DMS153 treated with DMSO at 0.1 percent for 48 hours (cell line): ENCODE results near the gene LYST.
A peak's percentile ranks its signal among the peaks of the same experiment; 100 is the strongest.
"Not testable (repeated sequence)": the region's sequence is repeated elsewhere in the genome, so short reads cannot be mapped to it uniquely, and the experiment has no call there.

Source experiments
- DNase-seq: peaks from one replicate; lab custom pipeline; 2025; ENCODE audit not compliant: unreplicated experiment; lab: John Stamatoyannopoulos, UW

Gene LYST

DNA sequence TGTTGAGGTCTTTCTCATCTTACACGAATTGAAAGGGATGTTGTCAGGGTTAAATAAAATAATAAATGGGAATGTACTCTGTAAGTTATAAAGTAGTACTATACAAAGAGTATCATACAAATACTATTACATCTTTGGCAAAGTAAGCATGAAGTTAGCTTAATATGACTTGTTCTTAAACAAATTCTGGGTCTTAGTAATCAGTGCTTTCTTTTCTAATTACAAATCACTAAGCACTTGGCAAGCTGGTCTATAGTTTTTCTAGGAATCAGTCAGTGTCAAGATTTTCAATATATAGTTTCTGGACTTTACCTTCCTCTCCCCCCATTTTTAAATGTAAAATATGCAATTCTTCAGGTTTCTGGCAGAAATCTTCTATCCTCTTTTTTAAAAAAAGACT, 6.9 kb downstream of the LYST start:
- DNase-seq: no peak

DNA sequence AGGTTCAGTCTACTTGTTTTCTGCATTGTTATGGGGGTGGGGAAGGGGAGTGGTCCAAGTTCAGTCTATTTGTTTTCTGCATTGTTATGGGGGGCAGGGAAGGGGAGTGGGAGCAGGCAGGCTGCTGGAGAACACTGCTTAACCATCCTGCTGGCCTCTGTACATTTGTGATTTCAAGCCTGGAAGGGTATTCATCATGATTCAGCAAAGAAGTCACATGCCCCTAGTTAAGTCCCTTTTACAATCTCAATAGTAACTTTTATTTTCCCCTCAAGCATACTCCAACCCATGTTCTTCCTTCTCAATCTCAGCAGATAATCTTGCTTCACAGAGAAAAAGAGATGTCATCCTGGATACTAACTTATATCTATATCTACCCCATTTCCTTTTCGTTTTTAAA, 7.9 kb downstream of the LYST start:
- no peak for DNase-seq

DNA sequence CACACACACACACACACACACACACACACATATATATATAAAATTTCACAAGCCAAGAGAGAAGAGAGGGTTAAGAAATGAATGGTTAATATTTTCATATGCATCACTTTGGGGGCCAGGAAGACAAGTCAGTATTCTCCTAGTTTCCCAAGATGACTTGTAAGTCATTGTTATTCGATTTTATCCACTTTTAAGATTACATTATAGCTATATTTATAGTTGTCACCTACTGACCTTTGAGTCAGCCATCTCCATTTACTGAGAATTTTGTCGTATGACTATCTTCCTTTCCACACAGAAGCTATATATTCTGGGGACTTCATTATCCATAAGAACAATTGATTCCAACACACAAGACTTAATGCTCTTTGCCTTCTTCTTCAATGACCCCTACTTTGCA, 8.9 kb downstream of the LYST start:
- no peak for DNase-seq

DNA sequence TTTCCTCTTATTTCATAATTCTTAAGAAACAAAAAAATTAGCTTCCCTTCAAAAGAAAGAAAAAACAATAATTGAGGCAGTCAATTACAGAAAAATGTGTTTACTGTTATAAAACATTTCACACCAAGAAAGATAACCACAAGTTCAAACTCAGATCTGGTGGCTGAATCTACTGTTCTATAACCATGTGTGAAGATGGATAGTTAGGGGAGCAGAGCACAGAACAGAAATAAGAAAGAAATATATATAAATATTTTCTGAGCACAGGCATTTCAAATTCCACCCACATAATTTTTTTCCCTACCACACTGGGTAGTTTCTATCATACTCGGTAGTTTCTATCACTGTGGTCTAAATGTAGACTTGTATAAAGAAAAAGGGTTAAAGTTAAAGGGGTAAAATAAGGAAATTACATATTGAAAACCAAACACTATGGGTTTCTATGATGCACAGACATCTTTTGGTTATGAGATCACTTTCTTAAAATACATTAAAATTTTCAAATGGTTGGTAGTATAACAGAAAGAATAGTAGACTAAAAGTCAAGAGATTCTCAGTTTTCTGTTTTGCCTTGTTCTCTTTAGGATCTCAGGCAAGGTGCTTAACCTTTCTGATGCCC, 10.8 kb downstream of the LYST start:
- no peak for DNase-seq

DNA sequence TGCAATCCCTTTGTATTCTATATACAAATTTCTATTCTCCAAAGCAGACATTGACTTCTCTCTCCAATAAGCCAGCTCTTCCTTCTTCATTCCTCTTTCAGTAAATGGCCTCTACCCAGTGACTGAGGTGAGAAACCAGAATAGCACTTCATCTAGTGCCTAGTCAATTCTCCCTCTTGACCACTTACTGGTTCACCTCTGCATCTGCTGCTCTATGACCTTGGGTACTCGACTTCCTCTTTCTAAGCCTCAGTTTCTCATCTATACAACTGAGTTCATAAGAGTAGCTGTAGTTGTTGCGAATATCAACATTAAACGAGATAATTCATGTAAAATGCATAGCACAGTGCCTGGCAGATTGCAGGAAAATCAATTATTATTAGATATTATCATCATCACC, 12.4 kb downstream of the LYST start:
- DNase-seq: no peak

DNA sequence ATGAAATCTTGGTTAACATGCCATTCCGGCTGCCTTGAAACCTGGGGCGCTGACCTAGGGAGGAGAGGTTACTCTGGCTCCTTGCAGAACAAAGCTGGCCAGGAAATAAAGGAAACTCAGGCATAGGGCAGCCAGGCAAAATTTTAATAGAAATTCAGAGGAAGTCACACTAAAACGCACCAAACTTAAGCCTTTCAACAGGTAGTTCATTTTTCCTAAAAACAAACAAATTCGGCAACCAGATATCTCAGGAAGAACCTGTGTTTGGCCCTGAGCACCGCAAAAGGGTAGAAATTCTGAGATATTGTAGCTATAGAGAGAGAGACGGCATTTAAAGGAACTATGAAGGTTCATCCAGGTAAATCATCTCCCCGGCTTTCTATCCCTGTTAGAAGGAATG, 13.1 kb downstream of the LYST start:
- no peak for DNase-seq

DNA sequence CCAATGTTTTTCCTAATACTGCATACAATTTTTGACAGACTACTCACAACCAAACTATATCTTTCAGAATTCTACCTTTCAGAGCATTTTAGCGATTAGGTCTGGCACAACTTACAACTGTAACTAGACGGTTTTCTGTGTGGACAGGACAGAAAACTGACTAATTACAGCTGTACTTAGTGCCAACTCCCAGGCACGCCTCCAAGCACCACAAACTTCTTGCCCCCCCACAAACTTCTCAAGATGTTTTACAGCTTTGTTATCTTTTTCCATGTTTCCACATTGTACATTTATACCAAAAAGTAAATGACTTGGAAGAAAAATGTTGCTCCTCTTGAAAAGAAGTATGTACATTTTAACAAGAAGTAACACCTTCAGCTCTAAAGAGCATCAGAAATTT, 13.8 kb downstream of the LYST start:
- no peak for DNase-seq

DNA sequence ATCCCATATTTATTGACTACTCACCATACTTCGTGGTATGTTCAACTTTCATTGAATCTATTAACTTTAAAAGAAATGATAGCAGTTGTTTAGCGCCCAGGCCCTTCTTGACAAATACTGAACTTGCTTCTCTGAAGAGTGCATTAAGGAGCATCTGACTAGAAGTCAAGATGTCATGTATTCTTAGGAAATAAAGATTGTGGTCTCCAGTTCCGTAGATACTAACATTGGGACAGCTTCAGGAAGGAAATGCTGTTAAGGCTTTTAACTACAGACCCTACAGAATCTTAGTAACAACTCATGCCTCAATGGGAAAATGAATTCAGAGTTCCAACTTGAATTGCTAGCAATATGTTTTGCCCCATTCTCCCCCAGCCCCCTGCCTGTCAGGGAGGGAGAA, 14.8 kb downstream of the LYST start:
- no peak for DNase-seq

DNA sequence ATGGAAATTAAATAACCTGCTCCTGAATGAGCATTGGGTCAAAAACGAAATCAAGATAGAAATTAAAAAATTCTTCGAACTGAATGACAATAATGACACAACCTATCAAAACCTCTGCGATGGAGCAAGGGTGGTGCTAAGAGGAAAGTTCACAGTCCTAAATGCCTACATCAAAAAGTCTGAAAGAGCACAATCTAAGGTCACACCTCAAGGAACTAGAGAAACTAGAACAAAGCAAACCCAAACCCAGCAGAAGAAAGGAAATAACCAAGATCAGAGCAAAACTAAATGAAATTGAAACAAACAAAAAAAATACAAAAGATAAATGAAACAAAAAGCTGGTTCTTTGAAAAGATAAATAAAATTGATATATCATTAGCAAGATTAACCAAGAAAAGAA, 18.5 kb downstream of the LYST start:
- DNase-seq: not testable (repeated sequence)

DNA sequence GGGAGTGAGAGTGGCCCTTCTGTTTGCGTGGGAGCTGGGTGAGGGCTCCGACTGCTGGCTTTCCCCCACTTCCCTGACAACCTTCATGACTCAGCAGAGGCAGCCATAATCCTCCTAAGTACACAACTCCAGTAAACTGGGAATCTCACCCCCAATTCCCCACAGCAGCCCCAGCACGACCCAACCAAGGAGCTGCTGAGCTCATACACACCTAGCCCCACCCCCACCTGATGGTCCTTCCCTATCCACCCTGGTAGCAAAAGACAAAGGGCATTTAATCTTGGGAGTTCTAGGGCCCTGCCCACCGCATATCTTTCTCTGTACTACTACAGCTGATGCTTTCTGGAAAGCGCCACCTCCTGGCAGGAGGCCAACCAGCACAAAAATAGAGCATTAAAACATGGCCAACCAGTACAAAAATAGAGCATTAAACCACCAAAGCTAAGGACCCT, 21.0 kb downstream of the LYST start:
- not testable (repeated sequence) for DNase-seq

DNA sequence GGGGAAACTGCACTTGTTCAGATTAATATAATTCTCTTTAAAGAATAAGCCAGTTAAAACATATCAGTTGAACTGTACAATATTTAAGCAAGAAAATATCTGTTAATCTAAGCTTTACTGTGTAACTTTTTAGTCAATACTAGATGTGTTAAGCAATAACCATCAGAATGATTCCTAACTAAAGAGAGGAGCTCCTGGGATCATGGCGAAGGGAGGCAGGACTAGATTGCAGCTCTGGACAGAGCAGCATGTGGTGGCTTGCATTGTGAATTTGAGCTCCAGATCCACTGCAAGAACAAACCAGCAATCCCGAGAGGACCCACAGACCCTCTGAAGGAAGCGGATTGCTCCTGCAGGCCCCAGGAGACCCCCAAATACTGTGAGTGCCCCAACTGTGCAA, 21.9 kb downstream of the LYST start:
- DNase-seq: no peak

DNA sequence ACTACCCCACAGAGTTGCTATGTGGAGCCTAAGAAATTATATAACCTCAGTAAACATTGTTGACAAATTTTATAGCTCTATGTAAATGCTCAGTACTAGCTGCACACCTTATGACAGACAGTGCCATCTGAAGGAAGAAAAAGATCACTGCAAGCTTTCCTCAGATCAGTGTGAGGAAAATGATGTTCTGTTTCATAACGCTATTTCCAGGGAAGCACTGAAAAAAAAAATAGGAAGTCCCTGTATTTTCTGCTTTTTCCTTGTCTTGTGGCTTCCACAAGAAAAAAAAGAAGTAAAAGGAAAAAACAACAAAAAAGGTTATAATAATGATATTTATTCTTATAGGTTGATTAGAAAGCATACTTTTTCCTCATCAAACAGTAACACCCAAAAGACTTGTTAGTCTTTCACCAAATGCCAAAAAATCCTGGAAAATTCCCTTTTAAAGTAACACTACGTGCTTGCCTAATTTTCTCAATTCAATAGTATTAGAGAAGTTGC, 23.2 kb downstream of the LYST start:
- peak; percentile 10 for DNase-seq

DNA sequence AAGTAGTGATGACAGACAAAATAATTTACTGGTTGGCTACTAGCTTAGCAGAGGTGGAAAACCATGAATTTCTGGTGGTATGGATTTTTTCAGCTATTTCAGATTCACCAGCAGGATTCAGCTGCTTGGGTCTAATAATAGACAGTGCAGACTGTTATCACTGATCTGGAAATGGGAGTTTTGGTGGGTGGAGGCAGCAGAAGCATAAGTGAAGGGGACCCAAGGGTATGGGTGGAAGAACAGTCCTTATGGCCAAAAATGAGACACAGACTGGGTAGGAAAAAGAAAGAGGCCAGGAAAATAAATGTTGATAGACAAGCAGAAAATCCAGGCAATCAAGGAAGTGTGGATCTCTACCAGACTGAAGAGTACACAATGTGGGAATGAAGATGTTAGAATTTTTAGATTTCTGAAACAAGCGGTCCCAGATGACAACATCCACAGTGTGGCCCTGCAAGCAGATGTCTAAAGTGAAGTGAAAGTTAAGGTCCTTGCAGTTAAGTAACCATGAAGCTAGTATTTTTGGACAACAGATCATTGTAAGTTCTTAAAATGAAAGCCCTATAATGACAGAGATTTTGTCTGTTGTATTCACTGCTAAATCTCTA, 24.7 kb downstream of the LYST start:
- no peak for DNase-seq

DNA sequence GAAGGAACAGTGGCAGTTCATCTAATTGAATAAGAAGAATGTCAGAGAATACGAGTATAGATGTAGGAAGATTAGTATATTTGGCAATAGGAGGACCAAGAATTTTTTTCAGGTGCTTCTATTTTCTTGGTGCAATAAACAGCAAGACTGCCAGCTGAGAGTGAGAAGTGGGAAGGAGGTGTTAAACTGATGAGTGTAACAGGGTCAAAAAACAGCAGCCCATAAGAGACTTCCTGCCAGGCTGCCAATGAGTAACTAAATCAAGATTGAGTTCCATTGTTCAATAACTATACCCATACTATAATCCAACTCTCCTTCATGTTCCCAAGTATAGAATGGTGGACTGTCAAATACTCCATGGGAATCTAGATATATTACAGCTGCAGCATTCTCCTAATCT, 28.7 kb downstream of the LYST start:
- no peak for DNase-seq

DNA sequence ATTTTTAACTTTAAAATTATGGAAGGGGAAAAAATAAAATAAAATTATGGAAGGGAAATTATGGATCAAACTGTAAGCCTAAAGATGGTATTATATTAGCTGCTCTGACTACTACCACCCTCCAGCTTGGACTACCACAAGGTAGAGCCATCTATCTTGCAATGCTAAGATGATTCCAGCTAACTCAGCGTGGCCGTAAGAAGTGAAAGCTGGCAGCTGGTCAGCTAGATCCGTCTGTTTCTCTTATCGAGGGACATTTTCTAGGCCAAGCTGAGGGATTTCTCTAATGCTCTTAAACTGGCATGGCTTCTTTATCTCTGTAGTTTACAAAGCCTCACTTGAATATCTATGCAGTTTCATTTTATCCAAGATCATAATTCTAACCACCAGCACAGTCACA, 31.5 kb downstream of the LYST start:
- no peak for DNase-seq

DNA sequence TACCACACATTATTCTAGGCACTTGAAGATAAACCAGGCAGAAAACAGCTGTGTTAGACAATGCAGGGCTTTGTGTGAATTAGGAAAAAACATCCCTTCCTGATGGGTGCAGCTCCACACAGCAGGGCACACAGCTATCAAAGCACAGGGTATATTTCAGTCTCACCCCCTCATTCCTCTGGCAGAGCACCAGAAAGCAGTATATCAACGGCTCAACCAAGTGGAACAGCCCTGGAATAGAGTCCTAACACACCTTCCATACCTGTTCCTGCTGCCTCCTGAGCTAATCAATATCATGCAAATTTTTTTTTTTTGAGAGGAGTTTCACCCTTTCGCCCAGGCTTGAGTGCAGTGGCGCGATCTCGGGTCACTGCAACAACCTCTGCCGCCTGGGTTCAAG, 32.1 kb downstream of the LYST start:
- no peak for DNase-seq

DNA sequence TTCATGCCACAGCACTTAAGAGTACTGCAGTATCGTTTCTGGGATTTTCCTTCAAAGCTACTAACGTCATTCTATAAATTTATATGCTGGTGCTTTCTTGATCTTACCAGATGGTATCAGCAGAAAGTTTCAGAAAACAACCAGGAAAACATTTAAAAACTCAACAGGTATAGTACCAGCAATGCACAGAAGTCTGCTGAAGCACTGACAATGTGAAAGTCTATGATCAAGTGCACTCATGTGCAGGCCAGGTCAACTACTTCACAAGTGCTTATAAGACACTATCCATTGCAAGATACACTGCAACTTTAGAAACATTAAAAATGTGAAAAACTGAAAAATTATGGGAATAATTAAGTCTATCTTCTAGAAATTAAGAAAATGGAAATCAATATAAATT, 34.7 kb downstream of the LYST start:
- no peak for DNase-seq

DNA sequence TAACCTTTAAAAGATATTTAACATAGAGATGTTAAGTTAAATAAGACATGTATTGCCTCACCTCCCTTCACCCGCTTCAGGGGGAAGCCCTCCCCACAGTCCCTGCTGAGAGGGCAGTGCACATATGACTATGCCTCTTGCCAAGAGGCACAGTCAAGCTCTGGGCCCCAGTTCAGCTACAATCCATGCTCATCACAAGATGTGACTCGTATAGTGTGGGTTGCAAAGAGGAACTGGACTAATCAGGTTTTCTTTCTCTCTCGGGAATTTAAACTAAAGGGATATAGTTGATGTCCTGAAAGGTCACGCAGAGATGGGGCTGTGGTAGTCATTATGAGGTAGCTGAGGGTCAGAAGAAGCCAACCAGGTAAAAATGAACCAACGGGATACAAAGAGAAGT, 35.6 kb downstream of the LYST start:
- DNase-seq: no peak

DNA sequence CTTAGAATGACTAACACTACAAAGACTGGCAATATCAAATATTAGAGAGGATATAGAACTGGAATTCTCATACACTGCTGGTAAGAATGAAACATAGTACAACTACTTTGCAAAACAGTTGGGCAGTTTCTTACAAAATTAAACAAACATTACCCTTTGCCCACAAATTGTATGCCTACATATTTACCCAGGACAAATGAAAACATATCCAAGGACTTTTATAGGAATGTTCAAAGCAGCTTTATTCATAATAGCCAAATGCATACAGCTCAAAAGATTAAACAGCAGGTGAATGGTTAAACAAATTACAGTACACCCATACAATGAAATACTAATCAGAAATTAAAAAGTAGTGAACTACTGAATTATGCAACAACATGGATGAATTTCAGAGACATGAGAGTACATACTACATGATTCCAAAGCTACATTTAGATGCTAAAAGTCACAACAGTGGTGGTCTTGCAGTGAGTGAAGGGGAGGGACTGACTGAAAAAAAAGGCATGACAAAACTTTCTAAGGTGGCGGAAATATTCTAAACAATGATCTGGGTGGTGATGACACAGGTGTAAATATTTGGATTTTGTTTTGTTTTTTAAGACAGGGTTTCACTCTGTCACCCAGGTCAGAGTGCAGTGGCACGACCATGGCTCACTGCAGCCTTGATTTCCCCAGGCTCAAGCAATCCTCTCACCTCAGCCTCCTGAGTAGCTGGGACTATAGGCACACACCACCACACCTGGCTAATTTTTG, 40.4 kb downstream of the LYST start:
- DNase-seq: no peak

DNA sequence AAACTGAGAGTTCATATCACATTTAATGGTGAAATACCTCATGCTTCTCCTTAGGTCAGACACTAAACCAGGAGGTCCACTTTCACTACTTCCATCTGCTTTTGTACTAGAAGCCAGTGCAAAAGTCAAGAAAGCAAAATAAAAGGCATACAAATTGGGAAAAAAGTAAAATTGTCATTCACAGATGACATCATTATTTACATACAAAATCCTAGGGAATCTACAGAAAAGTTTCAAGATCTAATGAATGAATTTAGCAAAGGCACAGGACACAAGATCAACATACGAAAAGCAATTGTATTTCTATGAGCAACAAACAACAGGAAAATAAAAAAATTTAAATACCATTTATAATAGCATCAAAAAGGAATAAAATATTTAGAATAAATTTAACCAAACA, 41.5 kb downstream of the LYST start:
- no peak for DNase-seq

DNA sequence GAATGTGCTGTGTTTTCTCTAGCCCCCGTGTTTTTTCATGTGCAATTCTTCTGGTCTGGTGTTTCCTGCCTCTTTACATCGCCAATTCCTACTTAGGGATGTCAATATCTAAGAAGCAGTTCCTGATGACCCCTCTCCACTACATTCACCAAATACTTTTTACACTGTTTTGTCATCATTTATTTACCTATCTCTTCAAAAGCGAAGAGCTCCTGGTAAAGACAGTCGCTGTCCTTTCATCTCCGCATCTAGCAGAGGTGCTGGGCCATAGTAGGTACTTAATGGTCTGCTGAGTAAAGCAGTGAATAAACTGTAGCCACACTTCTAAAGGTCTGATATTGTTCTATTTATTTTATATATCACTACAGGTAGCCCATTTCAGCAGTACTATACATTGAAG, 43.0 kb downstream of the LYST start:
- DNase-seq: no peak

DNA sequence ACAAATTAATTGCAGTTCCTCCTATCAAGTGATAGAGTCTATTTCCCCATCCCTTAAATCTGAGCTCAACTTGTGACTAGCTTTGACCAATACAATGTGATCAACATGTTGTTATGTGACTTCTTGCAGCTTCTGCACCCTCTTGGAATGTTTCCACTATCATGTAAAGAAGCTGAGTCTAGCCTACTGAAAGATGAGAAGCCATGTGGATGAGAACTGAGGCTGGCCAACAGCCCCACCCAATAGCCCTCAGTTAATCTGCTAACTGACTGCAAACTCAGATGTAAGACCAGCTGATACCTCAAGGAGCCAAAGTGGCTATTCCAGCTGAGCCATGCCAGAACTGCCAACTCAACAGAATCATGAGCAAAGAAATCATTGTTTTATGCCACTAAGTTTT, 44.0 kb downstream of the LYST start:
- no peak for DNase-seq
